Cardiac fibroblast (primary cell): ENCODE data around the gene DLG5.

Source experiments
- DNase-seq, 2 donors: peaks; one replicate each; pipeline versions ENCODE4 v3.0.0 to v3.0.0-alpha.2; 2010; ENCODE audit warnings: low read depth in 2 of 2
- H3K4me3 ChIP-seq, 2 donors: replicated peaks in 1 of 2; 1 replicate in 1 of 2; 2 replicates in 1 of 2; pipeline ENCODE4 v1.5.1; 2011; ENCODE audit warnings: low read depth in 2 of 2, low read length in 2 of 2, mild to moderate bottlenecking in 2 of 2, moderate library complexity in 1 of 2
- CTCF ChIP-seq: IDR thresholded peaks from one replicate; pipeline ENCODE4 v1.5.1; 2011; ENCODE audit warnings: low read depth, mild to moderate bottlenecking, low read length, inconsistent platforms

DLG5 gene

GRCh38 chr10:77970869-77971803 lies 44.6 kb upstream of the DLG5 start:
- no peak overlapping the region for H3K4me3 ChIP-seq
- TF ChIP-seq CTCF = no peak
- peak; percentile 81 to 95 for DNase-seq

- TF ChIP-seq CTCF = no peak
- no peak overlapping the region for H3K4me3 ChIP-seq
- DNase-seq = peak in 1 of 2 donors; percentile 32
Observed at GRCh38 chr10:77969114-77969513, 42.6 kb upstream of the DLG5 start.

GRCh38 chr10:77967611-77968022 lies 41.1 kb upstream of the DLG5 start:
- no peak overlapping the region for H3K4me3 ChIP-seq

GRCh38 chr10:77965294-77965693 lies 38.7 kb upstream of the DLG5 start:
- TF ChIP-seq CTCF = peak; percentile 2
- H3K4me3 ChIP-seq = no peak overlapping the region
- peak; percentile 67 to 87 for DNase-seq

More at GRCh38 chr10:77967611-77968022, 41.1 kb upstream of the DLG5 start:
- no peak for TF ChIP-seq CTCF
- no peak for DNase-seq

GRCh38 chr10:77964811-77965210 lies 38.3 kb upstream of the DLG5 start:
- H3K4me3 ChIP-seq = no peak overlapping the region
- DNase-seq = no peak
- no peak for TF ChIP-seq CTCF

GRCh38 chr10:77963901-77964300 lies 37.3 kb upstream of the DLG5 start:
- no peak for DNase-seq
- H3K4me3 ChIP-seq = no peak overlapping the region
- TF ChIP-seq CTCF = no peak
